ENCODE results near the gene ADGRG6.

GRCh38 chr6:142325111-142325510, 23.3 kb downstream of the ADGRG6 start:
- TF ChIP-seq CTCF (IDR thresholded peaks at IDR 0.05; ENCODE audit: low read length) (no peak), EZH2 (IDR thresholded peaks at IDR 0.05; ENCODE audit: borderline replicate concordance, low read length) (no peak)

Data from OCI-LY1 (cell line).